ENCODE measurements around the gene ALDH1L2.
A peak's percentile ranks its signal among the peaks of the same experiment; 100 is the strongest.

ALDH1L2 gene

GRCh38 chr12:105091476-105092206, 7.4 kb upstream of the ALDH1L2 start:
- no peak overlapping the region for H3K14ac ChIP-seq (ENCODE audit: low read length)
- H2AK5ac ChIP-seq (ENCODE audit: low read length), result no peak overlapping the region
- H3K79me1 ChIP-seq (ENCODE audit: low read length), result no peaks in the 10 kb centered on the region
- no peaks in the 10 kb centered on the region for H3K27me3 ChIP-seq (ENCODE audit: insufficient read depth, low read length)
- H3K27ac ChIP-seq (ENCODE audit: low read depth, low read length), result no peak overlapping the region
- no peak overlapping the region for H4K8ac ChIP-seq (ENCODE audit: low read depth, low read length)
- no peak overlapping the region for H2AFZ ChIP-seq (ENCODE audit: insufficient read depth, low read length, poor library complexity)
- no peak overlapping the region for H2BK12ac ChIP-seq (ENCODE audit: low read length)
- H2BK120ac ChIP-seq (ENCODE audit: insufficient read depth, low read length, poor library complexity), result no peak overlapping the region
- no peak overlapping the region for H3K23ac ChIP-seq (ENCODE audit: low read length)
- WGBS (ENCODE audit: extremely low coverage, insufficient coverage, insufficient read length), result no CpG with 5 or more reads among the region's 4 CpGs
- H3K4ac ChIP-seq (ENCODE audit: low read depth, low read length), result no peak overlapping the region
- no peak overlapping the region for H3K4me3 ChIP-seq (ENCODE audit: low read depth, low read length)
- H3K4me1 ChIP-seq (ENCODE audit: control insufficient read depth in 1 of 2, insufficient read depth in 2 of 2, low read length in 2 of 2), result no peaks in the 10 kb centered on the region
- peaks cover 2% of the 10 kb centered on the region for H3K9me3 ChIP-seq (ENCODE audit: insufficient read depth, low read depth, low read length)
- H3K9ac ChIP-seq (ENCODE audit: low read length), result no peak overlapping the region
- DNase-seq, result peak in 1 of 2 donors; percentile 31
- H4K12ac ChIP-seq (ENCODE audit: low read depth, low read length), result no peak overlapping the region
- H3K79me2 ChIP-seq (ENCODE audit: control insufficient read depth, insufficient read depth, low read length, poor library complexity), result no peaks in the 10 kb centered on the region
- no peak overlapping the region for H4K91ac ChIP-seq (ENCODE audit: low read depth, low read length)
- H3K36me3 ChIP-seq (ENCODE audit: control insufficient read depth in 1 of 2, insufficient read depth in 2 of 2, low read length in 2 of 2), result peaks cover 1 to 2% of the 10 kb centered on the region in 2 experiments
- H2BK5ac ChIP-seq (ENCODE audit: low read depth, low read length, poor library complexity), result no peak overlapping the region
- H3K18ac ChIP-seq (ENCODE audit: low read length), result no peak overlapping the region
- no peak overlapping the region for H3K4me2 ChIP-seq (ENCODE audit: low read length)

- no peak overlapping the region for H3K18ac ChIP-seq (ENCODE audit: low read length)
- H3K36me3 ChIP-seq (ENCODE audit: control insufficient read depth in 1 of 2, insufficient read depth in 2 of 2, low read length in 2 of 2), result peaks cover 1 to 2% of the 10 kb centered on the region in 2 experiments
- H3K14ac ChIP-seq (ENCODE audit: low read length), result no peak overlapping the region
- H3K79me2 ChIP-seq (ENCODE audit: control insufficient read depth, insufficient read depth, low read length, poor library complexity), result no peaks in the 10 kb centered on the region
- no peak overlapping the region for H4K91ac ChIP-seq (ENCODE audit: low read depth, low read length)
- H4K12ac ChIP-seq (ENCODE audit: low read depth, low read length), result no peak overlapping the region
- no peak overlapping the region for H2AK5ac ChIP-seq (ENCODE audit: low read length)
- H2BK5ac ChIP-seq (ENCODE audit: low read depth, low read length, poor library complexity), result no peak overlapping the region
- H3K4ac ChIP-seq (ENCODE audit: low read depth, low read length), result no peak overlapping the region
- H2BK12ac ChIP-seq (ENCODE audit: low read length), result no peak overlapping the region
- H2BK120ac ChIP-seq (ENCODE audit: insufficient read depth, low read length, poor library complexity), result no peak overlapping the region
- no peak overlapping the region for H3K4me3 ChIP-seq (ENCODE audit: low read depth, low read length)
- no peaks in the 10 kb centered on the region for H3K79me1 ChIP-seq (ENCODE audit: low read length)
- no peak for DNase-seq
- no peak overlapping the region for H3K23ac ChIP-seq (ENCODE audit: low read length)
- no peak overlapping the region for H3K27ac ChIP-seq (ENCODE audit: low read depth, low read length)
- H3K27me3 ChIP-seq (ENCODE audit: insufficient read depth, low read length), result no peaks in the 10 kb centered on the region
- no peak overlapping the region for H4K8ac ChIP-seq (ENCODE audit: low read depth, low read length)
- no peak overlapping the region for H2AFZ ChIP-seq (ENCODE audit: insufficient read depth, low read length, poor library complexity)
- H3K4me2 ChIP-seq (ENCODE audit: low read length), result no peak overlapping the region
- no peaks in the 10 kb centered on the region for H3K4me1 ChIP-seq (ENCODE audit: control insufficient read depth in 1 of 2, insufficient read depth in 2 of 2, low read length in 2 of 2)
- no peak overlapping the region for H3K9ac ChIP-seq (ENCODE audit: low read length)
- peaks cover 2% of the 10 kb centered on the region for H3K9me3 ChIP-seq (ENCODE audit: insufficient read depth, low read depth, low read length)
- no CpG with 5 or more reads among the region's 6 CpGs for WGBS (ENCODE audit: extremely low coverage, insufficient coverage, insufficient read length)
Measured at GRCh38 chr12:105090361-105090760, 6.1 kb upstream of the ALDH1L2 start.

GRCh38 chr12:105089817-105090216, 5.6 kb upstream of the ALDH1L2 start:
- H3K18ac ChIP-seq (ENCODE audit: low read length), result no peak overlapping the region
- no peak overlapping the region for H3K4ac ChIP-seq (ENCODE audit: low read depth, low read length)
- peak overlapping the region; percentile 31 for H3K9ac ChIP-seq (ENCODE audit: low read length)
- H3K4me1 ChIP-seq (ENCODE audit: control insufficient read depth in 1 of 2, insufficient read depth in 2 of 2, low read length in 2 of 2), result no peaks in the 10 kb centered on the region
- H4K12ac ChIP-seq (ENCODE audit: low read depth, low read length), result no peak overlapping the region
- H2BK12ac ChIP-seq (ENCODE audit: low read length), result no peak overlapping the region
- no CpG with 5 or more reads among the region's 3 CpGs for WGBS (ENCODE audit: extremely low coverage, insufficient coverage, insufficient read length)
- no peak for DNase-seq
- no peak overlapping the region for H2AK5ac ChIP-seq (ENCODE audit: low read length)
- H2BK120ac ChIP-seq (ENCODE audit: insufficient read depth, low read length, poor library complexity), result no peak overlapping the region
- H4K91ac ChIP-seq (ENCODE audit: low read depth, low read length), result no peak overlapping the region
- H3K4me3 ChIP-seq (ENCODE audit: low read depth, low read length), result no peak overlapping the region
- no peak overlapping the region for H3K4me2 ChIP-seq (ENCODE audit: low read length)
- H4K8ac ChIP-seq (ENCODE audit: low read depth, low read length), result no peak overlapping the region
- no peak overlapping the region for H2BK5ac ChIP-seq (ENCODE audit: low read depth, low read length, poor library complexity)
- peak overlapping the region; percentile 71 for H3K23ac ChIP-seq (ENCODE audit: low read length)
- H2AFZ ChIP-seq (ENCODE audit: insufficient read depth, low read length, poor library complexity), result no peak overlapping the region
- no peak overlapping the region for H3K27ac ChIP-seq (ENCODE audit: low read depth, low read length)
- H3K14ac ChIP-seq (ENCODE audit: low read length), result no peak overlapping the region
- no peaks in the 10 kb centered on the region for H3K79me1 ChIP-seq (ENCODE audit: low read length)
- no peaks in the 10 kb centered on the region for H3K27me3 ChIP-seq (ENCODE audit: insufficient read depth, low read length)
- H3K9me3 ChIP-seq (ENCODE audit: insufficient read depth, low read depth, low read length), result peaks cover under 1% of the 10 kb centered on the region
- peaks cover 1% of the 10 kb centered on the region in 2 experiments for H3K36me3 ChIP-seq (ENCODE audit: control insufficient read depth in 1 of 2, insufficient read depth in 2 of 2, low read length in 2 of 2)
- no peaks in the 10 kb centered on the region for H3K79me2 ChIP-seq (ENCODE audit: control insufficient read depth, insufficient read depth, low read length, poor library complexity)

- no peak overlapping the region for H2AK5ac ChIP-seq (ENCODE audit: low read length)
- H3K4me3 ChIP-seq (ENCODE audit: low read depth, low read length), result no peak overlapping the region
- no peak overlapping the region for H2BK120ac ChIP-seq (ENCODE audit: insufficient read depth, low read length, poor library complexity)
- WGBS (ENCODE audit: extremely low coverage, insufficient coverage, insufficient read length), result no CpG with 5 or more reads among the region's 6 CpGs
- no peak overlapping the region for H2BK5ac ChIP-seq (ENCODE audit: low read depth, low read length, poor library complexity)
- H3K23ac ChIP-seq (ENCODE audit: low read length), result no peak overlapping the region
- H3K4me1 ChIP-seq (ENCODE audit: control insufficient read depth in 1 of 2, insufficient read depth in 2 of 2, low read length in 2 of 2), result peaks cover 4 to 9% of the 10 kb centered on the region in 2 experiments
- H3K4ac ChIP-seq (ENCODE audit: low read depth, low read length), result no peak overlapping the region
- no peaks in the 10 kb centered on the region for H3K36me3 ChIP-seq (ENCODE audit: control insufficient read depth in 1 of 2, insufficient read depth in 2 of 2, low read length in 2 of 2)
- H3K9me3 ChIP-seq (ENCODE audit: insufficient read depth, low read depth, low read length), result no peaks in the 10 kb centered on the region
- H3K79me1 ChIP-seq (ENCODE audit: low read length), result no peaks in the 10 kb centered on the region
- H3K27me3 ChIP-seq (ENCODE audit: insufficient read depth, low read length), result peaks cover 5% of the 10 kb centered on the region
- no peak overlapping the region for H3K4me2 ChIP-seq (ENCODE audit: low read length)
- H2BK12ac ChIP-seq (ENCODE audit: low read length), result no peak overlapping the region
- H3K9ac ChIP-seq (ENCODE audit: low read length), result no peak overlapping the region
- no peak overlapping the region for H4K8ac ChIP-seq (ENCODE audit: low read depth, low read length)
- DNase-seq, result peak in 1 of 2 donors; percentile 12
- no peak overlapping the region for H4K12ac ChIP-seq (ENCODE audit: low read depth, low read length)
- no peak overlapping the region for H2AFZ ChIP-seq (ENCODE audit: insufficient read depth, low read length, poor library complexity)
- no peak overlapping the region for H3K27ac ChIP-seq (ENCODE audit: low read depth, low read length)
- H3K18ac ChIP-seq (ENCODE audit: low read length), result no peak overlapping the region
- H4K91ac ChIP-seq (ENCODE audit: low read depth, low read length), result no peak overlapping the region
- H3K79me2 ChIP-seq (ENCODE audit: control insufficient read depth, insufficient read depth, low read length, poor library complexity), result no peaks in the 10 kb centered on the region
- no peak overlapping the region for H3K14ac ChIP-seq (ENCODE audit: low read length)
Measured at GRCh38 chr12:105085501-105085900, 1.2 kb upstream of the ALDH1L2 start.
